HG03565 (cell line): Measurements from ENCODE around the gene RNGTT.
"Not testable (repeated sequence)": the region's sequence is repeated elsewhere in the genome, so short reads cannot be mapped to it uniquely, and the experiment has no call there.

Source experiments
- ATAC-seq: cut with Tn5 transposase; IDR thresholded peaks from one replicate; pipeline ENCODE4 v1.9.1; 2021; ENCODE audit warnings: mild to moderate bottlenecking, moderate library complexity; ENCODE audit not compliant: unreplicated experiment

The RNGTT gene

DNA sequence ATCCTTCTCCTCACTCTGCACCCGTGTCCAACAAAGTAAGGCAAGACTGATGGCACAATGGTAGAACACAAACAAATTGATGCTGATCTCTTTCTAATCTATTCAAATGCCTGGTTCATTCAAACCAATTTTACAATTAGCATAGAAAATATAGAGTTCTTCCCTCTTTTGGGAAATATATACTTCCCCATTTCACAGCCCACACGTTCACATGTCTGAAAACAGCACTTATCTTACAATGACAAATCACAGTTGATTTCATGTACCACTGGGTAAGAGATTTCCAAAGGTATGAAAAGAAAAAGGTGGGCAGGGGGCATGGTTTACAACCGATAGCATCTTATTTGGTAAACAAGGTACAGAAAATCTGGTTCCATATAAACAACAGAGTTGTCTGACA is 137.6 kb downstream of the RNGTT start:
- ATAC-seq: no peak

DNA sequence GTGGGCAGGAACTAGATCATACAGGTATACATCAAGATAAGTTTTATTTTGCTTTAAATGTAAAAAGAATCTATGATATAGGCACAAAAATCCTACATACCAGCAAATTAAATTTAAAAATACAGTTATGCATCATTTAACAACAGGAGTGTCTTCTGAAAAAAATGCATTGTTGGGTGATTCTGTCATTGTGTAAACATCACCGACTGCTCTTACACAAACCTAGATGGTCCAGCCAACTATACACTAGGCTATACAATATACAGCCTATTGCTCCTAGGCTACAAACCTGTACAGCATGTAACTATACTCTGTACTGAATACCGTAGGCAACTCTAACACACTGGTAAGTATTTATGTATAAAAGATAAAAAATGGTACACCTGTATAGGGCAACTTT is 139.4 kb downstream of the RNGTT start:
- no peak for ATAC-seq

DNA sequence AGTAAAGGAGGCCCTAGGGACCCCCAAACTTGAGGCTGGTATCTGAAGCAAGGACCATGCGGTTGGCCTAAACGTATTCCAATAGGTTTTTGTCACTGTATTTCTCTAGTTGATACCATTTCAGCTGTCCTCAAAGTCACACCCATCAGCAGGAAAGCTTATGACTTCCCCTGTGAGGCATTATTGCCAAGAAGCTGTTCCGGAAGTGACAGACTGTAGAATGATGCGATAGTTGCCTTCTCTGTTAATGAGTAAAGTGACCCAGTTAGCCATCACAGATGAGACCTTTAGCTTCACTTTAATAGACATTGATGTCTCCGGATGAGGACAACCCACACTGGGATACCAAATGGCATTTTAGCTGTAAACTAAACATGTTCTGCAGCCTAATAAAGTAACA is 147.9 kb downstream of the RNGTT start:
- no peak for ATAC-seq

DNA sequence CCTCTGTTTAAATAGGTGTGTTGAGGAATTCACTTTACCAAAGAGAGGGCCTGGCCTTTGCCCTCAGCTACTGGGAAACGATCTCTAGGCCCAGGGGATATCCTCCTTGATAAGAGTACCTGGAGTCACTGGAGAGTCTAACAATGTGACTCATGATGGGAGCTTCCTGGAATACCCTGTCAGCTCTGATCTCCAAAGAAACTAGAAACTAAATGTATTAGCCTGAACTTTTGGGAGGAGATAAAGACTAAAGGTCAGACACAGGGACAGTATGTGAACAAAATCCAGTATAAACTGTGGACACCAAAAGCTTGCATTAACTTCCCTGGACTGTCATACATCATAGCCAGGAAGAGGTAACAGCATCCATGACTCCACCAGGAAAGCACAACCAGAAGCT is 148.5 kb downstream of the RNGTT start:
- ATAC-seq: no peak

DNA sequence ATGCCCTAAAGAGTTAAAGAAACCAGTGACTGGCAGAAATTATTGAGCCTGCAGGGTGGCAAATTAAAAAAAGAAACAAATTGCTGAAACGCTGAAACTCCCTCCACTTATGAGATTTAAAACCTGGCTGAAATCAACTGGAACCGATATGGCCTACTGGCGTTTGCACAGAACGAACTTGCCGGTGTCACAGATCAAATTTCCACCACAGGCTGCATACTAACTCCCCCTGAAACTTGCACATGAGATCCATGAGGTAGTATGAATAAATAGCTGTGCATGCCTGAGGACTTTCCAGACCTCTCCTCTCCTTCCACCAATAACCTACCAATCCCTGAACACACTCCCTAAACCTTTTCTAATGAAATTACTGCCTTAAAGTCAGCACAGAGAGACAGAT is 150.4 kb downstream of the RNGTT start:
- no peak for ATAC-seq

DNA sequence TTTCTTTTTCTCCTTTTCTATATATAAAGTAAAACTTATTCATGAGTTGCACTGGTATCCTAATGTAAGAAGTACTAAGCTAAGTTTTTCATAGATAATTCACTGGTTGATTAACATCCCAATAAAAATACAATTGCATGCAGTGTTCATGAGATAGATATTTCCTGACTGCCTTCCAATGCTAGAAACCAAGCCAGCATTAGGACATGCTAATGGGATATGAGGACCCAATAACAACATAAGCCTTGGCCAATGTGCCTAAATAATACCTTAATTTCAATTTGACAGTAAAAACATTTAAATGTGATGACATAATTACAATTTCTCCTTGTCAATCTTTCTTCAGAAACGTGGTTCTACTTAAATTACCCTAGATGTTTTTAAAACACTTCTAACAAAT is 152.7 kb downstream of the RNGTT start:
- no peak for ATAC-seq

DNA sequence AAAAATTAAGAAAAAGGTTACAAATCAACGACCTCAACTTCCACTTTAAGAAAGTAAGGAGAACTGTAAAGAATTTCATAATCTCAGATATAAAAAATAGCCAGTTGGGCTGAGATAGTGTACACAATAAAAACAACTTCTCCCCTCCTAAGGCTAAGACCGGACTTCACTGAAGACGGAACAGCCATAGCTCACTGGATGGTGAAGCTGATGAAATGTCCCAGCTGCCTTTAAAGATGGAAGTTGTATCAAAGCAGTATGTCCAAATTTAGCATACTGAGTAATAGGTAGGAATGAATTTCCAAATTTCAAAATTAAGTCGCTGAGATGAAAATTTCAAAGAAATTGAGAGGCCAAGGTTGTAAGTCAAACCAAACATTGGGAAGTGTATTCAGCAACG is 153.3 kb downstream of the RNGTT start:
- no peak for ATAC-seq

DNA sequence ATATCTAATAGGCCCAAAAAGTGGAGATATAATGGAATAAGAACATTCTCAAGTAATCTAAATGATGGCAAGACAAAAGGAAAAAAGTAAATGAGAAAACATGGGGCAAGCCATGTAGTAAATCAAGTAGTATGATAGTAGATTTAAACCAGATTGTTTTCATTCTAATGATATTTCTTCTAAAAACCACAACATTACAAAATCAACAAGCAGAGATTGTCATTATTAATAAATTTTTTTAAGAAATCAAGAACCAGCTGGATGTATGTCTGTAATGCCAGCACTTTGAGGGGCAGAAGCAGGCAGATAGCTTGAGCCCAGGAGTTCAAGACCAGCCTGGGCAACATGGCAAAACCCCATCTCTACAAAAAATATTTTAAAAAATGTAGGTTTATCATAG is 155.0 kb downstream of the RNGTT start:
- no peak for ATAC-seq

DNA sequence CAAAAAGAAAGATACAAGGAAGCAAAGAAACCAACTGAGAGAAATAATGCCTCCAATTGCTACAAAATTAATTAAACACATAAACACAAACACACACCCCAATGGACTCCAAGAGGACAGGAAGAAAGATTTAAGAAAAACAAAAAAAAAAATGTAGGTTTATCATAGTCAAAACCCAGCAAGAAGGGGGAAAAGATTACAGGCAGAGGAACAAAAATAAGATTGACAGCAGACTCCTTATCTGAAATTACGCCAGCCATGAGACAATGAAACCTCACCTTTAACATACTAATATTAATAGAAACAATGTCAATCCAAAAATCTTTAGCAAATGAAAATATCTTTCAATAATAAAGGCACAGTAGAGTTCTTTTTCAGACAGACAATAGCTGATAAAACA is 155.8 kb downstream of the RNGTT start:
- no peak for ATAC-seq

DNA sequence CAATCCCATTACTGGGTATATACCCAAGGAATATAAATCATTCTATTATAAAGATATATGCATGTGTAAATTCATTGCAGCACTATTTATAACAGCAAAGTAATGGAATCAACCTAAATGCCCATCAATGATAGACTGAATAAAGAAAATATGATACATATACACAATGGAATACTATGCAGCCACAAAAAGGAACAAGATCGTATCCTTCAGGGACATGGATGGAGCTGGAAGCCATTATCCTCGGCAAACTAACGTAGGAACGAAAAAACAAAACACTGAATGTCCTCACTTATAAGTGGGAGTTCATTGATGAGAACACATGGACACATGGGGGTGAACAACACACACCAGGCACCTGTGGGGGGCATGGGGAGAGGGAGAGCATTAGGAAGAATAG is 156.7 kb downstream of the RNGTT start:
- no peak for ATAC-seq

DNA sequence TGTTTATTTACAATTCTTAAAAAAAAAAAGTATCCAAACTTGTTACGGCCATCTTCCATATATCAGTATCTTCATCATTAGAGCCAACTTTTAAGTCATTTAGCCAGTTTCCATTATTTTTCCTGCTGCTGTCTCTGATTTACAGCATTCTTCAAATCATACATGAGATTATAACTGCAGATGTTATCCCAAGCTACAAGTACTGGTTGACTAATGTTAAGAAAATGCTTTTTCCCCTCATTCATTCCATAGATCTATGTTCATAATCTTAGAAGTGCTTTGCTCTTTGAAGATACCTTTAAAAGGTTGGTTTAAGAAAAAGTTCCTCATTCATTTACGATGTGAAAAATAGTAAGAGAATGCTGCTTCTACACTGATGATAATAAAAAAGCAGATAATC is 158.7 kb downstream of the RNGTT start:
- no peak for ATAC-seq

DNA sequence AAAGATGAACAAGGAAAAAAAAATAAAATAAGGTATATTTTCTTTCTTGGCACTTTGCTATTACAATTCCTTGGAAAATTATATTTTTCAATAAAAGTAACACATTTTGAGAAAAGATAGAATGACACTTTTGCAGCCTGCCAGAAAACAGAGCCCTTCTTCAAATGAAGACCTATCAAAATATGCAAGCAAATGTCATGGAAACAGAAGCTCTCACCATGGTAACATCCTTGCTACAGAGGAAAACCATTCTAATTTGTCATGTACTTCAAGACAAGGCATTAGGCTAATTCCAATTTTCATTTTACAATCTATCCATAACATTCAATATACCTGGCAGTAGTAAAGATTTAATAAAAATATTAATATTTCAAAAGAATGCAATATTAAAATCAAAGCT is 177.9 kb downstream of the RNGTT start:
- no peak for ATAC-seq

DNA sequence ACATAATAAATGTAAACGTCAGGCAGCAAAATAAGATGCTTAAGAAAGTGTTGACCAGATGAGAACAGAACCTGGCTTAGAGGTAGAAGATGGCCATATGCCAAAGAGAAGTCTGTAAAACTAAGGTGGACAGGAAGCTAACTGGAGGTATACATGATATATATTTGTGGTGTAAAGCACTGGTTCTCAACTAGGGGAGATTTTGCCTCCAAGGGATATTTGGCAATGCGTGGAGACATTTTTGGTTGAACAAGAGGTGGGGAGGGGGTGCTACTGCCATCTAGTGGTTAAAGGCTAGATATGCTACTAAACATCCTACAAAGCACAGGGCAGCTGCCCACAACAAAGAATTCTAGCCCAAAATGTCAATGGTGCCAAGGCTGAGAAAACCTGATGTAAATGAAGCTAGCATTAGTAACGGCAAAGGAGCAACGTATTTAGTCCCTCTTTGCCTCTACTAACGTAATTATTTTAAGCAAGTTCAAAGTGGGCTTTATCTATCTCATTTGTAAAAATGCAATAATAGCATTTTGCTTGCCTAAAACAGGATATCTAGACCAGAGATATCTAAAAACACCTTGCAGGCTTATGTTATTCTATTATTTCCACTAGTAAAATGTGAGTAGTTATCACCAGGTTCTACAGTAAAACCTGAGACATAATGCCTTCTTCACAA is 182.6 kb downstream of the RNGTT start:
- ATAC-seq: peak; percentile 43

DNA sequence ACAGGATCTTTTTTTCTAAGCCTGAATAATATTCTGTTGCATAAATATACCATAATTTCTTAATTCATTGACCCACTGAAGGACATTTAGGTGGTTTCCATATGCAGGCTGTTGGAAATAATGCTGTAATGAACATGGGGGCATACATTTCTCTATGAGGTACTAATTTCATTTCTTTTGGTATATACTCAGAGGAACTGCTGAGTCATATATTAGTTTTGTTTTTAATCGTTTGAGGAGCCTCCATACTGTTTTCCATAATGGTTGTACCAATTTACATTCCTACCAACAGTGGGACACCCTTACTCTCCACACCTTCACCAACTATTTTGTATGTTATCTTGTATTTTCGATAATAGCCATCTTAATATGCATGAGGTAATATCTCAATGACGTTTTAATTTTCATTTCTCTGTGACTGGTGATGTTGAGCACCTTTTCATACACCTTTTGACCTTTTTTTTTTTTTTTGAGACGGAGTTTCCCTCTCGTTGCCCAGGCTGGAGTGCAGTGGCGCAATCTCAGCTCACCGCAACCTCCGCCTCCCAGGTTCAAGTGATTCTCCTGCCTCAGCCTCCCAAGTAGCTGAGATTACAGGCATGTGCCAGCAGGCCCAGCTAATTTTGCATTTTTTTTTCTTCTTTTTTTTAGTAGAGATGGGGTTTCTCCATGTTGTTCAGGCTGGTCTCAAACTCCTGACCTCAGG is 187.4 kb downstream of the RNGTT start:
- ATAC-seq: no peak

DNA sequence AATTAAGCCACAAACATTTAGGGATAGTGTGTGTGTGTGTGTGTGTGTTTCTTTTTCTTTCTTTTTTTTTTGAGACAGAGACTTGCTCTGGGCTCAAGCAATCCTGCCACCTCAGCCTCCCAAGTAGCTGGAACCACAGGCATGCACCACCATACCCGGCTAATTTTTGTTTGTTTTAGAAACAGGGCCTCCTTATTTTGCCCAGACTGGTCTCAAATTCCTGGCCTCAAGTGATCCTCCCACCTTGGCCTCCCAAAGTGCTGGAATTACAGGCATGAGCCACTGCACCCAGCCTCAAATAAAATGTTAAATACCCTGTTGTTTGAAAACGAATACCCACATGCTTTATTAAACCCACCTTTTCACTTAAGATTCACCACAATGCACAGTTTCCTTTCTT is 195.3 kb downstream of the RNGTT start:
- not testable (repeated sequence) for ATAC-seq

DNA sequence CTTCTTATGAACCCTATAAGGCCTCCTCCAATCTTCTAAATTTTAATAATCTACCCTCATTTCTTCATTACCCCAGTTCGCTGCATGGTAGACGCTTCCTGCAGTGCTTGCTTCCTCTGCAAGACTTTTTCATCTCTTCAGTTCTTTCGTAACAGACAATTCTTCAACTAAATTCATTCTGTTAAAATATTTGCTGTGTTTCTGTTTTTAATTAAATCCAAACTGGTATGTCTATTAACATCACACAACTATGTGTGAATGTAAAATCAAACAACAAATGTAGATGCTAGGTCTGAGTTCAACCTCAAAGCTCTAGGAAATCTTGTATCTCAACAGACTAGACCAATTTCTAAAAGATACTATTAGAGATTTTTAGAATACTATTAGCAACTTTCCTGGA is 199.3 kb downstream of the RNGTT start:
- no peak for ATAC-seq

DNA sequence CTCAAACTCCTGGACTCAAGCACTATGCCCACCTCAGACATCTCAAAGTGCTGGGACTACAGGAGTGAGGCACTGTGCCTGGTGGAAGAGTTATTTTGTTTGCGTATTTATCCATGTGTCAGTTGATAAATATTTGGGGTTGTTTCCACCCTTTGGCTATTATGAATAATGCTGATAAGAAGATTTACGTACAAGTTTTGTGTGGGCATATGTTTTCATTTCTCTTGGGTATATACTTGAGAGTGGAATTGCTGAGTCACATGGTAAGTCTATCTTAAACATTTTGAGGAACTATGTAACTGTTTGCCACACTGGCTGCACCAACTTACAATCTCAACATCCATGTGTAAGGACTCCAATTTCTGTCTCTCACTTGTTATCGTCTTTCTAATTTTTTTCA is 200.3 kb downstream of the RNGTT start:
- no peak for ATAC-seq

DNA sequence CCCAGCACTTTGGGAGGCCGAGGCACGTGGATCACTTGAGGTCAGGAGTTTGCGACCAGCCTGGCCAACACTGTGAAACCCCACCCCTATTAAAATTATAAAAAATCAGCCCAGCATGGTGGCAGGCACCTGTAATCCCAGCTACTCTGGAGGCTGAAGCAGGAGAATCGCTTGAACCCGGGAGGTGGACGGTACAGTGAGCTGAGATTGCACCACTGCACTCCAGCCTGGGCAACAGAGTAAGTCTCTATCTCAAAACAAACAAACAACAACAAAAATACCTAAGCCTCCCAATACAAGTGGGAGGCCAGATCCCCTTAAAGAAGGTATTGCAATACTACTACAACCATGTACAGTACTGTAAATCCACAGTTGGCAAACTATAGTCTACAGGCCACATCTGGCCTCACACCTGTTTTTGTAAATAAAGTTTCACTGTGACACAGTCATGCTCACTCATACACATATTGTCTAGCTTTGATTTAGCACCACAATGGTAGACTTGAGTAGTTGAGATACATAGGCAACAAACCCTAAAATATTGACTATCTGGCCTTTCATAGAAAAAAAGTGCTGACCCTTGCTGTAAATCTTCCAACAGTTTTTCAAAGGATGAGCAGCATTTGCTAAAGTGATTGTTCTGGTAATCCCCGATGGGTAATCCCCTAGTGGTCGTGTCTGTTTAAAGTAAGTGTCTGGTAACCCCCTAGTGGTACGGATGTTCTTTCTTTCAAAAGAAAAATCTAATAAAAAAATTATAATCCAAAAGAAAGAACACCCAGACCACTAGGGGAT is 202.0 kb downstream of the RNGTT start:
- ATAC-seq: peak; percentile 51

DNA sequence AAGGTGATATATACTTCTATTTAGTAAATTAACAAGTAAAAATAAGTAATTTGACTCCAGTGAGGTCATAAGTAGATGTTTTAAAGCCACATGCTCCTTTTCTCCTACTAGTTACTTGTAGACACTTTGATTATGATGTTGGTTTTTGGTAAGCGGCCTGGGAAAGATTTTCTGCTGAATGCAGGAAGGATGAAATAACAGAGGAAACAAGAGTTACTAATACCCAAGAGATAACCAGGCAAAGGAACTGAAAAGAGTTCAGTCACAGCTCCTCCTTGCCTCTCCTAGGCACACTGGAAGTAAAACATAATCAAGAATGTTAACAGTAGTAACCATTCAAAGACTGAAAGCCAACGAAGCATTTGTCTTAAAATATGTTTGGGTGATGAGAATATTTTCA is 203.3 kb downstream of the RNGTT start:
- no peak for ATAC-seq

DNA sequence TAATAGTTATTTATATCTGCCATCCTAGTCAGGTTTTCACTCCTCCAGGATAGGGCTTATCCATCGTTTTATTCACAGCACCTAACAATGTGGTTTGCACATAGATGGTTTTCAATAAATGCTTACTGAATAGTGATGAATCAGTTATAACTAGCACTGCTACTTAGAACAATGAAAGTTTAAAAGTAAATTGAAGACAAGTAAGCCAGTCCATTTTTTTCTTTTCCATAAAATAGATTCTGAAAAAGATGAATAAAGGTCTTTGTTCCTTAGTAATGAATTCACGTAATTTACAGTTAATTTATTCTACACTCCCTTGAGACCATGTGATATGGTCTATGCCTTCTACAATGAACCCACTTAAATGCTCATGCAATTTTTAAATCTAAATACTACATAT is 212.5 kb downstream of the RNGTT start:
- no peak for ATAC-seq

DNA sequence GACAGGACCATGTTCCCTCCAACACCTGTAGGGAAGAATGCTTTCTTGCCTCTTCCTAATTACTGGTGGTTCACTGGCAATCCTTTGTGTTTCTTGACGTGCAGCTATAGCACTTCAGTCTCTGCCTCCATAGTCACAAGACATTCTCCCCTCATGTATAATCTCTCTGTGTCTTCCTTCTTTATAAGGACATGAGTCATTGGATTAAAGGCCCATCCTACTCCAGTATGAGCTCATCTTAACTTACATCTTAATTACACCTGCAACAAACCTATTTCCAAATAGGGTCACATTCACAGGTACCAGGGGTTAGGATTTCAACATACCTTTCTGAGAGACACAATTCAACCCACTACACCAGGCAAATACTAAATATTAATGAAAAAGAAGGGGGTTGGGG is 213.6 kb downstream of the RNGTT start:
- ATAC-seq: no peak

DNA sequence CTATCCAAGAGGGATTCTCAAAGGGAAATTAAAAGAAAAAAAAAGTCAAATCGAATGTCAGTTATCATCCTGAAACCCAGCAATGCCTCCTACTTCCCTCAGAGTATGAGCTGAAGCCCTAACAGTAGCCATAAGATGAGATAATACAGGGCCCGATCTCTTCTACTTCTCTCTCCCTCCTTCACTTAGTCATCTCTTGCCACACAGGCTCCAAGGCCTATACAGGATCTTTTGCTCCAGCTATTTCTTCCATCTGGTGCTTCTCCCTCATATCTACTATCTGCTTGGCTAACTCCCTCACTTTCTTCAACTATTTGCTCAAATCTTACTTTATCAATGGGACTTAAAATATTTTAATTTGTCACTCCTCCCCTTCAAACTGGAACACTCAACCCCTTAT is 215.3 kb downstream of the RNGTT start:
- no peak for ATAC-seq
